ENCODE measurements around the gene KAT14.
A peak's percentile ranks its signal among the peaks of the same experiment; 100 is the strongest.
"Not testable (repeated sequence)": the region's sequence is repeated elsewhere in the genome, so short reads cannot be mapped to it uniquely, and the experiment has no call there.

Gene KAT14

GRCh38 chr20:18224968-18225568, 87.4 kb downstream of the KAT14 start:
- peak; percentile 61 for DNase-seq (ENCODE audit: low read depth)

GRCh38 chr20:18225632-18226031, 88.0 kb downstream of the KAT14 start:
- DNase-seq (ENCODE audit: low read depth) = peak; percentile 15

DNA sequence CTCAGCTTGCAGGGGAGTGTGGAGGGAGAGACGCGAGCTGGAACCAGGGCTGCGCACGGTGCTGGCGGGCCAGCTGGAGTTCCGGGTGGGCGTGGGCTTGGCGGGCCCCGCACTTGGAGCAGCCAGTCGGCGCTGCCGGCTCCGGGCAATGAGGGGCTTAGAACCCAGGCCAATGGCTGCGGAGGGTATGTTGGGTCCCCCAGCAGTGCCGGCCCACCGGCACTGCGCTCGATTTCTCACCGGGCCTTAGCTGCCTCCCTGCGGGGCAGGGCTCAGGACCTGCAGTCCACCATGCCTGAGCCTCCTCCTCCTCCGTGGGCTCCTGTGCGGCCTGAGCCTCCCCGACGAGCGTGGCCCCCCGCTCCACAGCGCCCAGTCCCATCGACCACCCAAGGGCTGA, 89.1 kb downstream of the KAT14 start:
- DNase-seq (ENCODE audit: low read depth) = not testable (repeated sequence)

DNA sequence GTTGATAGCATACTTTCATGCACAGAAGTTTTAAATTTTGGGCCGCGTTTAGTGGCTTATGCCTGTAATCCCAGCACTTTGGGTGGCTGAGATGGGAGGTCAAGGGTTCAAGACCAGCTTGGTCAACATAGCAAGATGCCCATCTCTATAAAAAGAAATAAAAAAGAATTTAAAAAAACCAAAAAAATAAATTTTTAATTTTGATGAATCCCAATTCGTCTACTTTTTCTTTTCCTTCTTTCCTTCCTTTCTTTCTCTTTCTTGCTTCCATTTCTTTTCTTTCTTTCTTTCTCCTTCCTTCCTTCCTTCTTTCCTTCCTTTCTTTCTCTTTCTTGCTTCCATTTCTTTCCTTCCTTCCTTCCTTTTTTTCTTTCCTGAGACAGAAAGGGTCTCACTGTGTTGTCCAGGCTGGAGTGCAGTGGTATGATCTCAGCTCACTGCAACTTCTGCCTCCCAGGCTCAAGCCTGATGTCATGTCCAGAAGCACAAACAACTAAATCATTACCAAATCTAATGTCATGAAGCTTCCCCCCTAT, 95.8 kb downstream of the KAT14 start:
- DNase-seq (ENCODE audit: low read depth) = no peak

Data from iris pigment epithelial cell (primary cell).